ENCODE results near the gene PLAU.
"Not testable (repeated sequence)": the region's sequence is repeated elsewhere in the genome, so short reads cannot be mapped to it uniquely, and the experiment has no call there.

The PLAU gene

DNA sequence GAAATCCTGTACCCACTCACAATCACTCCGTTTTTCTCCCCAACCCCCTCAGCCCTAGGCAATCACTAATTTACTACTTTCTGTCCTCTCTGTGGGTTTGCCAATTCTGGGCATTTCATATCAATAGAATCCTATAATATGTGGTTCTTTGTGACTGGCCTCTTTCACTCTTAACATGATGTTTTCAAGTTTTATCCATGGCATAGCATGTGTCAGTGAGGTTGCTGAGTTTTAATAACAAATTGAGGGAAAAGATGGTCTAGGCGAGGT lies 11.9 kb downstream of the PLAU start:
- DNase-seq = no peak

- peak; percentile 38 for DNase-seq
These were observed 13.1 kb downstream of the PLAU start for GRCh38 chr10:73923935-73924598.

DNA sequence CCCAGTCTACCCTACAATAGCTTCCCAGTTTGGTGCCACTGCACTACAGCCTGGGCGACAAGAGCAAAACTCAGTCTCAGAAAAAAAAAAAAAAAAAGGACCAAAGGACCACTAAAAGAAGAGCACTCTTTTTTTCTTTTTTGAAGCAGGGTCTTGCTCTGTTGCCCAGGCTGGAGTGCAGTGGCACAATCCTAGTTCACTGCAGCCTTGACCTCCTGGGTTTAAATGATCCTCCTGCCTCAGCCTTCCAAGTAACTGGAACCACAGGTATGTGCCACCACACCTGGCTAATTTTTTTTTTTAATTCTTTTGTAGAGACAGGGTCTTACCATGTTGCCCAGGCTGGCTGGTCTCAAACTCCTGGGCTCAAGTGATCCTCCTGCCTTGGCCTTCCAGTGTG lies 14.0 kb downstream of the PLAU start:
- no peak for DNase-seq

GRCh38 chr10:73925539-73925938 lies 14.6 kb downstream of the PLAU start:
- no peak for DNase-seq

GRCh38 chr10:73926152-73926764 lies 15.3 kb downstream of the PLAU start:
- DNase-seq = peak; percentile 34

GRCh38 chr10:73930630-73931327 lies 19.8 kb downstream of the PLAU start:
- not testable (repeated sequence) for DNase-seq

DNA sequence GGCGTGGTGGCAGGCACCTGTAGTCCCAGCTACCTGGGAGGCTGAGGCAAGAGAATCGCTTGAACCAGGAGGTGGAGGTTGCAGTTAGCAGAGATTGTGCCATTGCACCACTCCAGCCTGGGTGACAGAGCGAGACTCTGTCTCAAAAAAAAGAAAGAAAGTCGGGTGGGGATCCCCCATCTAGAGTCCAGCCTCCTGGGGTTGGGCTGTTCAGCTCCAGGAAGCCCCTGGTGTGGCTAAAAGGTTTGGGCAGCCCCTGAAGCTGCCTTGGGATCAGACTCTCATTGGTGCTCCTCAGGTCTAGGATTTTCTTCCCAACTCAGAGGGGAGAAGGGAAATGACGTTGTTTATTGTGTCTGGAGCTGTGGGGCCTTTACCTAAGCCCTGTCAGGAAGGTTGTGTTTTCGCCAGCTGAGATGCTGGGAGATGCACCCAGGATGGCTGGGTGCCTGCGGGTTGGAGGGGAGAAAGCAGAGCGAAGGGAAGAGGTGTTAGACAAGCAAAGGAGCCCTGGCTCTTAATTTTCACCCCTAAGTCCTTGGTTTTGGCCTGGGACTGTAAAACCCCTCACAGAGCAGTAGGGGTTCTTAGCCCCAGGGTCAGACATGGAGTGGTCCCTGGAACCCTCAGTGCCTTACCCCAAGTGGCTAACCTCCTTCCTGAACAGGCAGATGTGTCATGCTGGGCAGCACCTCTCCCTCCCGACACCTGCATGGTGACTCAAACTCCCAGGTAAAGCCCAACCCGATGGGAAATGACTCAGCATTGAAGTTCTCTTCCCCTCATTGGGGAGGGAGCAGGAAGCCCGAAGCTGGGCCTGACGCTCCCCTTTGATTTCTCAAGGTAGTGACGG lies 21.1 kb downstream of the PLAU start:
- DNase-seq = no peak

DNA sequence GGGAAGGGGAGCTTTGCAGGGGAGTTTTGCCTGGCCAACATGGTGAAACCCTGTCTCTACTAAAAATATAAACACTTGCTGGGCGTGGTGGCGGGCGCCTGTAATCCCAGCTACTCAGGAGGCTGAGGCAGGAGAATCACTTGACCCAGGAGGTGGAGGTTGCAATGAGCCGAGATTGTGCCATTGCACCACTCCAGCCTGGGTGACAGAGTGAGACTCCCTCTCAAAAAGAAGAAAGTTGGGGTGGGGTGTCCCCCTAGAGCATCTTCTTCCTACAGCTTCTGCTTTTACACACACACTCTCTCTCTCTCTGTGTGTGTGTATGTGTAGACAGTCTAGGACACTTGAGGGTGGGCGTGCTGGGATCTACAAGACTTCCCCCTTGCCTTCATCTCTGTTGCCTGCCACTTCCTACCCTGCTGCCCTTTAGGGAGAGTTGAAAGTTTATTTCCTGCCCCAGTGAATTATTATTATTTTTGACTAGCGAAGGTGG lies 21.7 kb downstream of the PLAU start:
- DNase-seq = no peak

DNA sequence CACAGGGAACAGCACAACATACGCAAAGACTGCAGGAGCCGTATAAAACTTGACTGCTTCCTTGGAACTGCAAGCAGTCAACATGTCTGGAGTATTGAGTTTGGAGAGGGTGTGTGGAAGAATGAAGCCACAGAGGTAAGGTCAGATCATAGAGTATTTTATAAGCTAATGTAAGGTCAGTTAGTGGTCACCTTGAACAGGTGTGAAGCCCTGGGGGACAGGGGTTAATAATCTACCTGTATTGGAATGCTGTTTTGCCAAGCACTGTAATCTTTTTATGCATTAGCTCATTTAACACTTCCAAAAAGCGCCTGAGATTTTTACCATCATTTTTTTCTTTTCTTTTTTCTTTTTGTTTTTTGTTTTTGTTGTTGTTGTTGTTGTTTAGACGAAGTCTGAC lies 23.1 kb downstream of the PLAU start:
- DNase-seq = no peak

DNA sequence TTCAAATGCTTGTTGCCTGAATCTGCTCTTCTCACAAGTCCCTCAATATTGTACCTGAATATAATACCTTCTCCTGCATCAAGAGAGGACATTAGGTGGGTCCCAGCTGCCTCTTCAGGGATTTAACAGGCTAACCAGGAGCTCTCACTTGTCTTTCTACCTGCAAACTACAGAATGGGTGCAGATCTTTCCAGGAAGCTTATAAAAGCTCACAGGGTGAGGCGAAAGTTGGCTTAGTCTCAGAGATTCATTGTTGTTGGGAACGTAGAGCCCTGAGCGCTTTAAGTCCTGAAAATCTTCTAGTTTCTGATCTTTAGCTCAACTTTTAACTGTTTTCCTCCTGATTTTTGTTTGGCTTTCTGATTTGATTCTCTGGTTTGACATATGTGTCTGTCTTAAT lies 25.0 kb downstream of the PLAU start:
- no peak for DNase-seq

- DNase-seq = no peak
These were observed 26.6 kb downstream of the PLAU start for GRCh38 chr10:73937333-73938043.

DNA sequence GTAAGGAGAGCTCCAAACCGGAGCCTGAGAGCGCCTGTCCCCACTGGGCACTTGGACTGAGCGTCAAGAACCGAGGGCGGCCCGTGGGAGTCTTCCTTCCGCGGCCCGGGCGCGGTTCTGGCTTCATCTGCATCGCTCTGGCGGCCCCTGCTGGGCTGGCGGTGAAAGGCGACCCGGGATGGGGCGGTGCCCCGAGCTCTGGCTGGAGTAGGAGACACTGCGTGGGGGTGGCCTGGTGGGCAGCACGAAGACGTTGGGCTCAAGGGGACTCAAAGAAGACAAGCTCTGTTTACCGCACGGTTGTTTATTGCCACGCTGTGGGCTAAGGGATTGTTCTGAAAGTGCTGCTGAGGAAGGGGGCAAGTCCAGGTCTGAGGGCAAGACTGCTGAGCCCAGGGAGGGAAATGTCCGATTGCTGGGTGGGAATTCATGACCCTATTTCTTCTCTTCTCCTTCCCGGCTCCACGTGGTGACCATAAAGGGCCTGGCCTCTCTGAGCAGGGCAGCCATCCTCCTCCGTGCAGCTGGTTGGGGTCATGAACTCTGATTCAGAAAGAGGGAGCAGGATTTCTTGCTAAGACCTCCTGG lies 29.8 kb downstream of the PLAU start:
- DNase-seq = peak; percentile 93

GRCh38 chr10:73941300-73941699 lies 30.4 kb downstream of the PLAU start:
- DNase-seq = no peak

GRCh38 chr10:73944356-73945100 lies 33.6 kb downstream of the PLAU start:
- no peak for DNase-seq

- peak; percentile 19 for DNase-seq
These were observed 35.6 kb downstream of the PLAU start for GRCh38 chr10:73946253-73947145.

DNA sequence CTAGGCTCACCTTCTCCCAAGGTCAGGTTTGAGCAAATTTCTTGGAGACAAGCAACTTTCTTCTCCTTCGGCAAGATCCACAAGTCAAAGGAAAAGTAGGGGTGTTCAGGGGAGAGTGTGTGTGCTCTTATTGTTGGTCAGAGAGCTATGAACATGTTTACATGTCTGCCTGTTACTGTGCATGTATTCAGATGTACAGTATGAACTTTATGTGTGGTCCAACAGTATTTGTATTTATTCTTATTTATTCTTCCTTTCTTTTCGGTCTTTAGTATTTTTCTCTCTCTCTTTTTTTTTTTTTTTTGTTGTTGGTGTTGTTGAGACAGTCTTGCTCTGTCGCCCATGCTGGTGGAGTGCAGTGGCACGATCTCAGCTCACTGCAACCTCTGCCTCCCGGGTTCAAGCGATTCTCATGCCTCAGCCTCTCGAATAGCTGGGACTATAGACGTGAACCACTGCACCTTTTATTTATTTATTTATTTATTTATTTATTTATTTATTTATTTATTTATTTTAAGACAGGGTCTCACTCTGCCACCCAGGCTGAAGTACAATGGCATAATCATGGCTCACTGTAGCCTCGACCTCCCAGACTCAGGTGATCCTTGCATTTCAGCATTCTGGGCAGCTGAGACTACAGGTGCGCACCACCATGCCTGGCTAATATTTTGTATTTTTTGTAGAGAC lies 38.2 kb downstream of the PLAU start:
- DNase-seq = no peak

DNA sequence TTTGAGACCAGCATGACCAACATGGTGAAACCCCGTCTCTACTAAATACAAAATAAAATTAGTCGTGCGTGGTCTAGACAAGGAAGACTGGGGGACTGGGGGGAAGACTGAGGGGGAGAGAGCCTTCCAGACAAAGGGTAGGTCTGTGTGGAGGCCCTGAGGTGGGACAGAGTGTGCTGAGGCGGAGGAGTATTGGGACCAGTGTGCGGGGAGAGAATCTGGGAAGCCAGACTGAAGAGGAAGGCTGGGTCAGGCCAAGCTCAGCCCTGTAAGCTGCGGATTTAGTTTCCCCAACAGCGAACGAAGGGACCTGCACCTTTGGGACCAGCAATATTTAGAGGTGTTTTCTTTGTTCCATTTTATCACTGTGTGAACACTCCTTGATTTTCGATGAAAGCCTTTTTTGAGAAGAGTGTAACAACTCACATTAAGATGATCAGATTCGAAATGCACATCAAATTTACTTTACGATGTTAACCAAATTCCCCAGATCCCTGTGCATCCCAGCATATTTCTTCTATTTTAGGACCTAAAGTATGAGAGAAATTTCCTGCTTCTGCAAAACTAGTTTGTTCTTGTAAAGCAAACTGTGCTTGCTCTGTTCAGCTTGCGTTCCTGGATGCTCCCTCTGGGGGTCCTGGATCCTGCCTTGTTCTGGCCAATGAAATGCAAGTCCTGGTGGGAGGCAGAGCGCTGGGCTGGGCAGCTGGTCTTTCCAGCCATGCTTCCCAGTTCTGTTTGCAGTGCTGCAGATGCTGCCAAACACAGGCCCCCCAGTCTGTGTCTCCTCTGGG lies 39.4 kb downstream of the PLAU start:
- DNase-seq = no peak

DNA sequence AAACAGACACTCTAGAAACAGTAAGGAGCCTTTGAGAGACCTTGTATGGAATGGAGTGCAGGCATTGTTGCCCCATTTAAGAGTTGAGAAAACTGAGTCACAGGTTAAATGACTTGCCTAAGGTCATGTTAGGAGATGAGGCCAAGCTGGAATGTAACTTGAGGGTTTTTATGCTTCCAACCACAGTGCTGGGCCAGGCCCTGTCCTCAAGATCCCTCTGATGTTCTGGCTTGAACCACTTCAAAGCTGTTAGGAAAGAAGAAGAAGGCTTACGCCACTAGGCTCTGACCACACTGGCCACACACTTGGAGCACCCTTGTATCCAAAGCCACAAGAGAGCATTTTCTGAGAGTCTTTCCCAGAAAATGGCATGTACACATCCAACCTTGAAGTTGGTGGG lies 42.7 kb downstream of the PLAU start:
- peak; percentile 77 for DNase-seq

GRCh38 chr10:73954737-73955136 lies 43.8 kb downstream of the PLAU start:
- DNase-seq = no peak

Measured in OCI-M1 (cell line).